Activated CD4-positive, alpha-beta T cell treated with anti-CD3 and anti-CD28 coated beads for 36 hours (primary cell): ENCODE data around the gene CENPU. TPM values are rescaled to one million over a fixed set of nuclear protein-coding genes. Genes with fewer than 3 reads are reported as not detected.

Source experiments
- ATAC-seq: fragments of 200-7000 bp; cut with Tn5 transposase; one replicate; pipeline ENCODE4 v1.10.0; 2021; ENCODE audit warnings: mild to moderate bottlenecking, moderate library complexity
- CTCF ChIA-PET: fragments of 350-600 bp; sonication (Branson Sonifier 250); formaldehyde crosslinking; loops from one replicate; lab custom pipeline; 2021; ENCODE audit warnings: antibody characterized with exemption; lab: Charles Lee
- POLR2A ChIA-PET: fragments of 350-600 bp; sonication (Branson Sonifier 250); formaldehyde crosslinking; loops from one replicate; lab custom pipeline; 2021; ENCODE audit warnings: antibody characterized with exemption, inconsistent platforms; lab: Charles Lee
- DNase-seq: peaks from one replicate; pipeline ENCODE4 v3.0.0-alpha.2; 2020
- H3K27ac Mint-ChIP-seq: one replicate; pipeline ENCODE4 v1.8.0; 2021; ENCODE audit warnings: mixed read lengths
- H3K27me3 Mint-ChIP-seq: one replicate; pipeline ENCODE4 v1.8.0; 2021; ENCODE audit warnings: mixed read lengths
- H3K36me3 Mint-ChIP-seq: one replicate; pipeline ENCODE4 v1.8.0; 2021; ENCODE audit warnings: low read depth, mixed read lengths
- H3K4me1 Mint-ChIP-seq: one replicate; pipeline ENCODE4 v1.8.0; 2021; ENCODE audit warnings: mixed read lengths
- H3K4me3 Mint-ChIP-seq: one replicate; pipeline ENCODE4 v1.8.0; 2021; ENCODE audit warnings: mild to moderate bottlenecking, moderate library complexity, mixed read lengths
- H3K9me3 Mint-ChIP-seq: one replicate; pipeline ENCODE4 v1.8.0; 2021; ENCODE audit warnings: low read depth, mixed read lengths
- intact Hi-C, 2 experiments: fragments of 100-400 bp; cut with DNase I in 1 of 2; cut with micrococcal nuclease in 1 of 2; formaldehyde crosslinking; loops; one replicate each; pipeline versions ENCODE4 v1.14.2 to v1.15.1; 2022 to 2024; cut with DNase I, micrococcal nuclease
- total RNA-seq, 2 experiments: library from RNA; stranded (reverse); gene quantifications; one replicate each; pipeline ENCODE4 v1.2.3, GENCODE V29; 2021

The CENPU gene
- total RNA-seq, 2 experiments from 2014 or later: 87.7 to 88.4 TPM

DNA sequence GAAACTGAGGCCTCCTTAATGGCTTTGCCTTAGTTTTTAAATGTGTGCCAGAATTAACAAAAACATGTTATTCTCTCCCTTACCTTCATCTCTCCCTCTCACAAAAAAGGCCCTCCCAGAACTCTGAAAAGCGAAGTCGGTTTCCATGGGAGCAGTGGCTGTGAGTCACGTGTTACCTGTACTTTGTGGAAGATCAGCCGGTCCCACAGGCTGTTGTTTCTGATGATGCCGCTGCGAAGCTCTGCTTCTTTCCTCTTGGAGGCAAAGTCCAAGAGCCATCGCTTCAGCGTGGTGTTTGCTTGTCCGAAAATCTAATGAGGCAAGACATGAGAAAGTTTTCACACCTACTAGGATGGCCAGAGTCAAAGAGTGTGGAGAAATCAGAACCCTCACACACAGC, 32.5 kb upstream of the CENPU start:
- H3K27me3 Mint-ChIP-seq: no peaks in the 10 kb centered on the region
- CTCF ChIA-PET: no interaction called here
- no peak for ATAC-seq
- no peak overlapping the region for H3K27ac Mint-ChIP-seq
- no peak for DNase-seq
- intact Hi-C loops: no loop called here
- peaks cover 41% of the 10 kb centered on the region for H3K36me3 Mint-ChIP-seq
- H3K4me3 Mint-ChIP-seq: no peak overlapping the region
- H3K9me3 Mint-ChIP-seq: no peaks in the 10 kb centered on the region
- H3K4me1 Mint-ChIP-seq: peaks cover 28% of the 10 kb centered on the region
- POLR2A ChIA-PET: no interaction called here

DNA sequence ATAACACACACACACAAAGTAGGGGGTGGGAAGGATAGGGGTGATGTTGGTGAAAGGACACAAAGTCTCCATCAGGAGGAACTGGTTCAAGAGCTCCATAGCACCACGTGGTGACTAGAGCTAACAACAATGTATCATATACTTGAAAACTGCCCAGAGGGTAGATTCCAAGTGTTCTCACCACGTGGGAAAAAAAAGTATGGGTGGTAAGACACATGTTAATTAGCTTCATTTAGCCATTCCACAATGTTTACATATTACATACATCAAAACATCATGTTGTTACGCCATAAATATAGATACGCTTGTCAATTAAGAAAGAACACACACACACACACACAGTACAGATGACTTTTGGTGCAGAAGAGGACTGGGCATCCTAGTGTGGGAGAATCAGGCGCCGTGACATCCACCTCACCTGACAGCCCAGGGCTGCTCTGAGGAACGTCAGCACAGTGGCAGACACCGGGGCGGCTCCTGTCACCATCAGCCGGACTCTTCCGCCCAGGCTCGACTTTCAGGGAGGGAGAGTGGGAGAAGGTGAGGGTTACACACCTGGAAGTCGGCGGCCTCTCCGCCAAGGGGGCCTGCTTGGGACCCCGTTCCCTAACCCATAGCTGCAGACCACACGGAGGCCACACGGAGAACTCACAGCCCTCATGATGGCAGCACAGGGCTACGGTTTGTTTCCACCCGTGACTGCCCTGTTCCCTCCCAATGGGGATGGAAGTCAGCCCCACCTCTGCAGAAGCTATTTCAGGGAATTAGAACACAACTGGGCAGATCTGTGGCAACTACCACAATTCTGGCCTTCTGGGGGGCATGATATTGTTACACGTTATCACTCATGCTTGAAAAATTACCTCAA, 31.8 kb upstream of the CENPU start:
- no peak for ATAC-seq
- intact Hi-C loops: no loop called here
- Mint-ChIP-seq H3K9me3 (no peaks in the 10 kb centered on the region), H3K4me3 (no peak overlapping the region), H3K27ac (no peak overlapping the region), H3K27me3 (no peaks in the 10 kb centered on the region), H3K36me3 (peaks cover 45% of the 10 kb centered on the region), H3K4me1 (peaks cover 29% of the 10 kb centered on the region)
- POLR2A ChIA-PET: no interaction called here
- DNase-seq: no peak
- CTCF ChIA-PET: interaction anchor here (0.7 kb wide), 1 partner anchor 172 kb away, joined by 3 read pairs; no protein-coding TSS in a partner anchor

DNA sequence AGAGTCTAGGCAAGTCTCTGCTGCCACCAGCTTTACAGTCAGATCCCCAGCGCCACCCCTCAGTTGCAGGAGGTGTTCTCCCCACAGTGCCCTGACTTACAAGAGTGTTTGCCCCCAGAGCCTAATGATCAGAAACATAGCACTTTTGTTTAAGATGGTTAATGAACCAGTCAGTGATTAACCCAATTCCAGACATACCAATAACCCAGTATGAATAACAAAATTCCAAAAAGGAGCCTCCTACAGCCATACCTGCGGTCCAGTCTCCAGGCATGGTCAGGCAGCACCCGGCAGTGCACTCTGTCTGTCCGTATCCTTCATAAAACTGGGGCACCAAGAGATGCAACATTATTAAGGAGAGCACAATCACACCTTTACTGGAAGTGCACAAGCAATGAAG, 30.7 kb upstream of the CENPU start:
- no peak overlapping the region for H3K27ac Mint-ChIP-seq
- H3K4me3 Mint-ChIP-seq: no peak overlapping the region
- H3K27me3 Mint-ChIP-seq: no peaks in the 10 kb centered on the region
- H3K4me1 Mint-ChIP-seq: peaks cover 27% of the 10 kb centered on the region
- ATAC-seq: no peak
- CTCF ChIA-PET: interaction anchor here (1.0 kb wide), 1 partner anchor 21 kb away, joined by 3 read pairs; no protein-coding TSS in a partner anchor
- peaks cover 47% of the 10 kb centered on the region for H3K36me3 Mint-ChIP-seq
- POLR2A ChIA-PET: no interaction called here
- H3K9me3 Mint-ChIP-seq: no peaks in the 10 kb centered on the region
- DNase-seq: no peak
- intact Hi-C loops: no loop called here

DNA sequence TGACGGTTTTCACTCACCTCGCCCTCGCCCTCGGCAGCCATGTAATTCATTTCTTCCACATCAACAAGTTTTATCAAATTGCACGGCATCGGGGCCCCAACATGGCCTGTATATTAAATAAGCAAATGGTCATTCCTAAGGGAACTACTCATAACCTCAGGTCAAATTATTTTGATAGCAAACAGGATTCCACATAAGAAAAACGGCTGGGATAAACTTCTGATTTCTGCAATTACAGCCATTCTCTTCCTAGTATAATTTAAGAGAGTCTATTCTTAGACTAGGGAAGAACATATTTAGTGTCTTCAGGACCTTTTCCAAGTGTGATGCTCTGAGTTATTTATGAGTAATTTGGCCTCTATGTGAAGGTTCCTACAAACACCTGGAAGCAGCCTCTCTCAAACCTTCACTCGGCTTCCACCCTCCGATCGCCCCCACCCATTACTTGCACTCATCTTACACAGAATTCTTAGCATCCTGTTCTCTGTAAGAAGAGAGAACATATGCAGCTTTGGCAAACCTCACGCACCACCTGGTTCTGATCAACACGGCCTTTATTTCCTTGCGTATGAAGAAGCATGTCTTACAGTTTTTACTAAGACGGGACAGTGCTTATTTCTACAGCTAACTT, 29.4 kb upstream of the CENPU start:
- peak overlapping the region; percentile 89 for H3K27ac Mint-ChIP-seq
- peaks cover 49% of the 10 kb centered on the region for H3K36me3 Mint-ChIP-seq
- ChIA-PET POLR2A (no interaction called here), CTCF (interaction anchor here (0.6 to 1.0 kb wide), 2 partner anchors 22 to 479 kb away, joined by 3 read pairs; no protein-coding TSS in a partner anchor)
- no peak for ATAC-seq
- DNase-seq: no peak
- no peaks in the 10 kb centered on the region for H3K9me3 Mint-ChIP-seq
- peaks cover 22% of the 10 kb centered on the region for H3K4me1 Mint-ChIP-seq
- no peak overlapping the region for H3K4me3 Mint-ChIP-seq
- intact Hi-C loops: loop anchor here (2.0 kb wide), 1 partner anchor 30 kb away; no protein-coding TSS in a partner anchor
- no peaks in the 10 kb centered on the region for H3K27me3 Mint-ChIP-seq

DNA sequence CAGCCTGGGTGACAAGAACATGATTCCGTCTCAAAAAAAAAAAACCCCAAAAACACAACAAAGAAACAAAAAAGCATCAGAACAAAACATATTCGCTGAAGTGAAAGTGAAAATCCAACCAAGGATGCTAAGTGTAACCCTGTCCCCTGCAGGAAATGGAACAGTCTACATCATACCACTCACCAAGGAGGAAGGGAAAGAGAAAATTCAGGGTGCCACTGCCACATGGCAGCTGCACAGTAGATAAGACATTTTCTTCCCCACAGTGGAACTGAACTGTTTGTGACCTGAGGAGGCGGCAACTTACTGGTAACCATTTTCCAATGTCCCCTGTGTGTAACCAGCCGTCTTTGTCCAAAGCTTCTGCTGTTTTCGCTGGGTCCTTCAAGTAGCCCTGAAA, 28.2 kb upstream of the CENPU start:
- H3K4me1 Mint-ChIP-seq: peaks cover 22% of the 10 kb centered on the region
- CTCF ChIA-PET: interaction anchor here (0.6 to 1.0 kb wide), 2 partner anchors 16 to 145 kb away, joined by 3 to 4 read pairs; no protein-coding TSS in a partner anchor

DNA sequence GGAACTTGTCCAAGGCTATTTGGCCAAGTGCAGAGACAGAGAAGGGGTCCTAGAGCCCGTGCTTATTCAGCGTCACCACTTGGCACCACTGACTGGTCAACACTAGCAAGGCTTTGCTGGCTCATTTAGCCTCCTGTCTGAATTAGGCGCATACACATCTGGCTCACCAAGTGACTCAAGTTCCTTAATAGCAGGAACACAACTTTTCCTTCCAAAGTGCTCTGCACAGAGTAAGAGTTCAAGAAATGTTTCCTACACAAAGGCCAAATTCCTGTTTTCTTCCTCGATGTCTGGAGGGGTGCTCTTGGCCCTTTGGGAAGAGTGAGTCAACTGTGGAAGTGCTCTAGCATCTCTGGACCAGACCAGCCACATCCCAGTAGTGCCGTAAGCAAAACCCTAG, 26.8 kb upstream of the CENPU start:
- DNase-seq (no peak), ATAC-seq (no peak)
- no peak overlapping the region for H3K4me3 Mint-ChIP-seq
- no peaks in the 10 kb centered on the region for H3K27me3 Mint-ChIP-seq
- CTCF ChIA-PET: no interaction called here
- peaks cover 22% of the 10 kb centered on the region for H3K4me1 Mint-ChIP-seq
- intact Hi-C loops: no loop called here
- peaks cover 29% of the 10 kb centered on the region for H3K36me3 Mint-ChIP-seq
- no peak overlapping the region for H3K27ac Mint-ChIP-seq
- H3K9me3 Mint-ChIP-seq: no peaks in the 10 kb centered on the region
- POLR2A ChIA-PET: no interaction called here

More for the DNA sequence above, 28.2 kb upstream of the CENPU start:
- Mint-ChIP-seq H3K36me3 (peaks cover 38% of the 10 kb centered on the region), H3K27ac (peak overlapping the region; percentile 89), H3K27me3 (no peaks in the 10 kb centered on the region), H3K4me3 (peak overlapping the region; percentile 20), H3K9me3 (no peaks in the 10 kb centered on the region)
- POLR2A ChIA-PET: interaction anchor here (0.9 kb wide), 1 partner anchor 28 kb away, joined by 3 read pairs; the partner anchor contains the start of gene CENPU
- DNase-seq: peak; percentile 55
- intact Hi-C loops: loop anchor here (1.0 to 2.0 kb wide), 3 partner anchors 28 to 64 kb away; partner anchors contain the start of gene CENPU (in 1 of the 2)
- peak; percentile 99 for ATAC-seq

DNA sequence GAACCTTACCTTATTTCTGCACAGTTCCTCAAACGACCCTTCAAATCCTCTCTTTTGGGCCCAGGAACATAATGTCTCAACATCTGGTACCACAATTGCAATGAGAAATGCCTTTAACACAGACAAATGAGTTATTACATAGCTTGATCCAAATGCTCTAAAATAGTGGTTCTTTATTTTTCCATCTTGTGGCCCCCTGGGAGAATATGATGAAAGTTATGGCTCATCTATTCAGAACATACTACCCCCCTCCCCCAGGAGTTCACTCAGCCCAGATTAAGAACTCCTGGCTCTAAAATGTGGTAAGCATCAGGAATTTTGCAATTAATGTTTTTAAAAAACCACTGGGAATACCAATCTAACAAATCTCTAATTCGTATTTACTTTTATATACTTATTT, 23.9 kb upstream of the CENPU start:
- Mint-ChIP-seq H3K36me3 (peaks cover 35% of the 10 kb centered on the region), H3K27me3 (no peaks in the 10 kb centered on the region), H3K27ac (no peak overlapping the region), H3K4me1 (peaks cover 15% of the 10 kb centered on the region), H3K9me3 (no peaks in the 10 kb centered on the region), H3K4me3 (no peak overlapping the region)
- CTCF ChIA-PET: interaction anchor here (0.6 kb wide), 5 partner anchors 7 to 1823 kb away, joined by 3 to 4 read pairs (median 3); no protein-coding TSS in a partner anchor
- ATAC-seq: no peak
- DNase-seq: no peak
- POLR2A ChIA-PET: no interaction called here
- intact Hi-C loops: no loop called here

DNA sequence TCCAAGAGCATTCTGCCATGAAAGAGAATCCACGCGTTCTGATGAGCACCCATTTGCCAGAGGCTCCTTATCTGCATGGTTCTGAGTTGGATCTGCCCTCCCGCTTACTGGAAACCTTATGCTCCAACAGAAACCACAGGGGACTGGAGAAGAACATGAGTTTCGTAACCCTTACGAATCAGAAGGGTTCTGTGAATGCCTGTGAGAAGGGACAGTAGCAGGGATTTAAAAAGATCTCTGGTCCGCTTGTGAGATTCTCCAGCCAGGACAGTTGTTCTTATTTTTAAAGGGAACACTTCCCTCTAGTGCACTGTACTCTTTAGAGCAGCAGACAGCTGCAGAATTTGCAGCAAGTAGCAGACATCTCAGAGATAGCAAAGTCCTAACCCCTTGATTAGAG, 22.5 kb upstream of the CENPU start:
- Mint-ChIP-seq H3K4me1 (peaks cover under 1% of the 10 kb centered on the region), H3K27ac (no peak overlapping the region), H3K27me3 (no peaks in the 10 kb centered on the region), H3K4me3 (no peak overlapping the region), H3K9me3 (no peaks in the 10 kb centered on the region), H3K36me3 (peaks cover 26% of the 10 kb centered on the region)
- POLR2A ChIA-PET: no interaction called here
- CTCF ChIA-PET: interaction anchor here (2.2 kb wide), 1 partner anchor 11 kb away, joined by 7 read pairs; no protein-coding TSS in a partner anchor
- no peak for DNase-seq
- ATAC-seq: no peak
- intact Hi-C loops: no loop called here

DNA sequence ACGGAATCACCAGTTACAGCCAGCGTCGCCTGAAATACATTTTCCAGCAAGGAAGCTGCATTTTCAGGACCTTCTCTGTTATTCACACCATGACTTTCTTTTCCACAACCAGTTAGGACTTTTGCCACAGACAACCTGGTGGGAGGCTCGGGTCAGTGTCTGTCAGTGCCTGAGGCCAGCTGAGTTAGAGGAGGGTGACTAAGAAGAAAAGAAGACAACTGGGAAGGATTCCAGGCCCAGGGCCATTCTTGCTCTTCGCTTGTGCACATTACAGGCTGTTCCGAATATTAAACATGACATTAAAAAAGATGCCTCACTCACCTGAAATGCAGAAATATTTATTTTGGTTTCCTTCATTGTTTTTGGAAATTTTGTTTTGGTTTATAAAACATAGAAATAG, 21.4 kb upstream of the CENPU start:
- ChIA-PET CTCF (interaction anchor here (0.6 to 2.2 kb wide), 2 partner anchors 10 to 1198 kb away, joined by 3 to 7 read pairs; no protein-coding TSS in a partner anchor), POLR2A (no interaction called here)
- Mint-ChIP-seq H3K36me3 (peaks cover 19% of the 10 kb centered on the region), H3K4me3 (no peak overlapping the region), H3K27me3 (no peaks in the 10 kb centered on the region), H3K4me1 (no peaks in the 10 kb centered on the region), H3K9me3 (no peaks in the 10 kb centered on the region), H3K27ac (no peak overlapping the region)
- intact Hi-C loops: no loop called here
- ATAC-seq (no peak), DNase-seq (no peak)

DNA sequence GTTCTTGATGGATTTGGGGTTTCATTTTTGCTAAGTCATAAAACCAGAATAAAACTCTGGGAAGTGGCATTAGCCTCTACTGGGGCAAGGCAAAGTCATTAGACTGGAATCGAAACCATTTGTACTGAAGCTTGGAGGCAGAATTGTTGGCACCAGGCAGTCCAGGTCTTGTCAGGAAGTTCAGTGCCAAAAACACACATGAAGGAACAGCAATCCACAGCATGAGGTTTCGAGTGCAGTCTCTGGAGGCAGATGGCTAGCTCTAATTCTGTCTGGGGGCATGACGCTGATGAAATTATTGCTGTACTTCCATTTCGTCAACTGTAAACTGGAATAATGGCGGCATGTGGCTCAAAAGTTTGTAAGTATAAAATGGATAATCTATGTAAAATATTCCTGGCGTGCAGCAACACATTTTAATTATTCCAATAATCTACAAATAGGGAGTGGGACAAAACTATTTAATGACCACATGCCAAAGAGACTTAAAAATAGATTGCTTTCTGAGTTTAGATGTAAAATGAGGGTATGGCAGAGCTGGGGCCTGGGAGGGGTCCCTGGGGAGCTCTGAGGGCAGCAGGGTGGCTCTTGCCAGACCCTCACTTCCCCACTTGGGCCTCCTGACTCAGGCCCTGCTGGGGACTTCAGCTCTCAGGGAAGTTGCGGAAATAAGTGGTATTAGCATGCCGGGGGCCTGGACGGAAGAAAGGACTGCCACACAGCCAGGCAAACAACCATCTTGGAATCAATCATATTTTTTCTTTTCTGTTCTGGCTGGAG, 18.8 kb upstream of the CENPU start:
- no peak for ATAC-seq
- ChIA-PET CTCF (interaction anchor here (0.6 kb wide), 1 partner anchor 103 kb away, joined by 6 read pairs; no protein-coding TSS in a partner anchor), POLR2A (interaction anchor here (0.6 kb wide), 1 partner anchor 455 kb away, joined by 3 read pairs; no protein-coding TSS in a partner anchor)

DNA sequence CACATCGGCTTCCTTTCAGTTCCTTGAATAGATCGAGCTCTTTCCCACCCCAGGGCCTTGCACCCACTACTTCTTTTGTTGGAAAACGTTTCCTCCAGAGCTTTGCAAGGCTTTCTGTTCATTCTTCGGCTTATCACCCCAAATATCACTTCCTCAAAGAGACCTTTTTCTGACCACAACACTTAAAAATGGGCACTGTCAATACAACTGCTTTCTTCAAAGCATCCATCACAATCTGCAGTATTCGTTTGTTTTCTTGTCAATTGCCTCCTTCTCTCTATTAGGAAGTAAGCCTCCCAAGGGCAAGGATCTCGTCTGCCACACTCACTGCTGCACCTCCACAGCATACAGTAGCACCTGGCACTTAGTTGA, 17.7 kb upstream of the CENPU start:
- no peak overlapping the region for H3K27ac Mint-ChIP-seq
- DNase-seq: no peak
- H3K27me3 Mint-ChIP-seq: no peaks in the 10 kb centered on the region
- H3K9me3 Mint-ChIP-seq: no peaks in the 10 kb centered on the region
- intact Hi-C loops: no loop called here
- no peak overlapping the region for H3K4me3 Mint-ChIP-seq
- ChIA-PET CTCF (interaction anchor here (0.5 to 0.6 kb wide), 2 partner anchors 139 to 310 kb away, joined by 3 read pairs; no protein-coding TSS in a partner anchor), POLR2A (no interaction called here)
- H3K36me3 Mint-ChIP-seq: peaks cover 11% of the 10 kb centered on the region
- ATAC-seq: no peak
- peaks cover 3% of the 10 kb centered on the region for H3K4me1 Mint-ChIP-seq

More for the DNA sequence above, 18.8 kb upstream of the CENPU start:
- Mint-ChIP-seq H3K27me3 (no peaks in the 10 kb centered on the region), H3K4me1 (no peaks in the 10 kb centered on the region), H3K36me3 (peaks cover 11% of the 10 kb centered on the region), H3K27ac (no peak overlapping the region), H3K4me3 (no peak overlapping the region), H3K9me3 (no peaks in the 10 kb centered on the region)
- no peak for DNase-seq
- intact Hi-C loops: no loop called here
